Stimulated activated CD4-positive, alpha-beta T cell treated with anti-CD3 and anti-CD28 coated beads, Interleukin-2, amount 100 ng/mL, for 24 hours (primary cell): ENCODE results near the gene DDA1.

Source experiments
- DNase-seq, 2 donors: peaks; one replicate each; pipeline ENCODE4 v3.0.0-alpha.2; 2020

DDA1 gene

DNA sequence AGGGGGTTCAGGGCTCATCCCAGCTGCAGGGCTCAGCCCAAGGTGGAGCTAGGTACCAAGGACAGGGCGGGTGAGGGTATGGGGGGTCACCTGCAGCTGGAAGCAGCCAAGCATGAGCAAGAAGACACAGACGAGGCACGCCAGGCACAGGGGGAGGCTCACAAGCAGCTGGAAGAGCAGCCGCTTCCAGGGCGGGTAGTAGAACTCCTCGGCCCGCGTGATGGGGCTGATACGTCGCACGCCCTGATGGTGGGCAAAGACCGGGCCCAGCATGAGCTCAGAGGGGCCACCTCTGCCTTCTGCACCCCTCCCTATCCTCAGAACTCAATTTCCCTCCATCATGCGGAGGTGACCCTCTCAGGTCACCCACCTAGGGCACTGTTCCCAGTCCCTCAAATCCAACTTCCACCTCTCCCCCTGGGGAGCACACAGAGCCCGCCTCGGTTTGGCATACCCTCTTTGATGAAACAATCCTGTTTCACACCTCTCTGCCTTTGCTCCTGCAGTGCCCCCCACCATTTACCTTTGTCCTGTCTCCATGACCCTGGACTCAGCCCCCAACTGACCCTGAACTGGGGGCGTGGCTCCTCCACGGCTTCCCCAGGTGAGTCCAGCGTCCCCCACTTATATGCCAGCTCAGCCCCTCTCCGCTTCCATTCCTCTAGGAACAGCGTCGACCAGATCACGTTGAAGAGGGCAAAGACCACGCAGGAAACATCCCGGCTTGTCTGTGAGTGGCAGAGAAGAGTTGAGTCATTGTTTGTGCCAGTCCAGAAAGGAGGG lies 21.1 kb downstream of the DDA1 start:
- DNase-seq, result no peak

DNA sequence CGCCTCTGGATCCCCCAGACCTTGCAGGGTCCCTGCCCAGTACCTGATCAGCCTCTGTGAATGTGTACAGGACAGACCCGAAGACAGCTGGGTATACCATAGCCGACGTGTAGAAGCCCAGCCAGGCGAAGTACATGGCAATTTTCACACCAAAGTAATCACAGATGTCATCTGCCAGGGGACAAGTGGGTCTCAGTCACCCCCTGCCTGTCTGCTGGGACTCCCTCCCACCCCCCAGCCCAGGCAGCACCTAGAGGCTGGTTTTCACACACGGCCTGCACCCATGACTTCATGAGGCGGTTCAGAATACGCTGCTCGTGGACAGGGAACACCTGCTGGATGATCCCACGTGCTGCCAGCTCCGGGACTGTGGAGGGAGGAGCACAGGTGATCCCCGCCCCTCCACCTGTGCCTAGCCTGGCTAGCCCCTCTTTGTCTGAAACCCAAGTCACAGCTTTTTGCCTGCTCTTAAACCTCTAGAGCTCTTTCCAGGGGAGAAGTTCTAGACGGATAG lies 21.7 kb downstream of the DDA1 start:
- DNase-seq, result no peak

DNA sequence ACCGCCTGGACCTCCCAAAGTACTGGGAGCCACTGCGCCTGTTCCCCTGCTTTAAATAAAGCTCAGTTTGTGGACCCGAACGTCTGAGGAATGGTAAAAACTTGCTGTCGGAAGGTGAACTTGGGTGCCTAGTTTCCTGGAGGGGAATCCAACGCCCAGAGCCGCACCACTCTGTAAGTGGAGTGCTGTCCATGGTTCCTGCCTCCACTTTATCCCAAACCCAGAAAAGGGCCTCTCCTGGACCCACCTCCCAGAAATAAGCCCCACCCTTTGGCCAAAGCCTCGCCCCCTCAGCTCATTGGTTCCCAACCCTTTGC lies 23.0 kb downstream of the DDA1 start:
- no peak for DNase-seq

DNA sequence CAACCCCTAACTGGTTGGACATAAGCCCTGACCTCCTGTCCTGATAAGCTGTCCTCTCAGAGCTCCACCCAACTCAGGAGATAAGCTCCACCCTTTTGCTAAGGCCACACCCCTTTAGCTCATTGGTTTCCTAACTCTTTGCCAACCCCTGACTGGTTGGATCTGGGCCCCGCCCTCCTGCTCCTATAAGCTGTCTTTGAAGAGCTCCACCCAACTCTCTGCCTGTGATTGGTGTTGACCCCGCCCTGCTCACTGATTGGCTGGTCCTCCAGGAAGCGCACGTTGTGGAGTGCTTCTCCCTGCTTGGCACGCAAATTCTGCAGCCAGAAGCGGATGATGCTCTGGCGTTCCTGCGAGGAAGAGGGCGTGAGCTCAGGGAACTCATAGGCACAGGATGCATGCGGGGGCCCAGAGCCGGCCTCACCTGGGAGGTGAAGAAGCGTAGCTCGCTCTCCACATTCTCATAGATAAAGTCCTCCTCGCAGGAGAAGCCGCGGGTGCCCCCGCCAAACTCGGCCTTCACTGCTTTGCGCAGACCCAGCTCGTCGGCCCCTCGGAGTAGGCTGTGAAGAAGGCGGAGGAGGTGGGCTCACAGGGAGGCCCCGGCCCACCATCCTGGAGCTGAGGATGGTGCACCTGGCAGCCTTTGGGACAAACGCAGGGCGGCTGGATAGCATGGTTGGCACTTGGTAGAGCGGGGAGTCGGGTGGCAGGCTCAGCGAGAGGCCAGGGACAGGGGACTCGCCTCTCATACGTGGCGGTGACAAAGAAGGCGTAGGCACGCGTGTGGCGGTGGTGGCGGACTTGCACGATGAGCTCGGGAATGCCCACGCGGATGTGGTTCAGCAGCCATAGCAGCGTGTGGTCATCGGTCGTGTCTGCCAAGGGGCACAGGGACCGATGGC lies 23.6 kb downstream of the DDA1 start:
- DNase-seq, result peak; percentile 35 to 42

DNA sequence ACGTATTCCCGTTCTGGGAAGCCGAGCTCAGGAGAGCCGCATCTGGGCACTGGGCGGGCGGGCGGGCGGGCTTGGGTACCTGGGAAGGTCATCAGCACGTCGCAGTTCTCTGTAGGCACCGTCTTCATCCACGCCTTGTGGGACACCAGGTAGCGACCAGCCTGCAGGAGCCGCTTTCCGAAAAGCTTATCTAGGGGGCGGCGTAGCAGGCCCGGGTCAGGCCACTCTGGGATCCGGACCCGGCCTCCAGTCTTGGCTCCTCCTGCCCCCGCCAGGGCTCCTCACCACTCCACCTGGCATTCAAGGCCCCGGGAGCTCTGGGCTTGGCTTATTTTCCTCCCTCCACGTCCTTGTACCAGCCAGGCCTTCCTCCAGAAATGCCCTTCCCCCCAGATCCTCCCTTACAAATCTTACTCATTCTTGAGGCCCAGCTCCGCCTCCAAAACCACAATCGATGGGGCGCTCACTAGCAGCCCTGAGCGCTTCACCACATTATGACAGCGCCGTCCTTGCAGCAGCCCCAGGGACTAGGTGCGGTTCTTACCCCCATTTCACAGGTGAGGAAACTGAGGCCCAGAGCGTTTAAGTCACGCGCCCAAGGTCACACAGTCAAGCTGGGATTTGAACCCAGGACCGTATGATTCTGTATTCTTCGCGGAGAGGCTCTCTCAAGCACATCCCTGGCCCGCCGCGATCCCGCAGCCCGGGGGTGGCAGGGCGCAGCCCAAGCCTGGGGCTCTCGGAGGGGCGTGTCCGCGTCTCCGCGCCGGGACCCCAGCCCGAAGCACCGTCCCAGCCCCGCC lies 24.4 kb downstream of the DDA1 start:
- peak; percentile 79 to 81 for DNase-seq

DNA sequence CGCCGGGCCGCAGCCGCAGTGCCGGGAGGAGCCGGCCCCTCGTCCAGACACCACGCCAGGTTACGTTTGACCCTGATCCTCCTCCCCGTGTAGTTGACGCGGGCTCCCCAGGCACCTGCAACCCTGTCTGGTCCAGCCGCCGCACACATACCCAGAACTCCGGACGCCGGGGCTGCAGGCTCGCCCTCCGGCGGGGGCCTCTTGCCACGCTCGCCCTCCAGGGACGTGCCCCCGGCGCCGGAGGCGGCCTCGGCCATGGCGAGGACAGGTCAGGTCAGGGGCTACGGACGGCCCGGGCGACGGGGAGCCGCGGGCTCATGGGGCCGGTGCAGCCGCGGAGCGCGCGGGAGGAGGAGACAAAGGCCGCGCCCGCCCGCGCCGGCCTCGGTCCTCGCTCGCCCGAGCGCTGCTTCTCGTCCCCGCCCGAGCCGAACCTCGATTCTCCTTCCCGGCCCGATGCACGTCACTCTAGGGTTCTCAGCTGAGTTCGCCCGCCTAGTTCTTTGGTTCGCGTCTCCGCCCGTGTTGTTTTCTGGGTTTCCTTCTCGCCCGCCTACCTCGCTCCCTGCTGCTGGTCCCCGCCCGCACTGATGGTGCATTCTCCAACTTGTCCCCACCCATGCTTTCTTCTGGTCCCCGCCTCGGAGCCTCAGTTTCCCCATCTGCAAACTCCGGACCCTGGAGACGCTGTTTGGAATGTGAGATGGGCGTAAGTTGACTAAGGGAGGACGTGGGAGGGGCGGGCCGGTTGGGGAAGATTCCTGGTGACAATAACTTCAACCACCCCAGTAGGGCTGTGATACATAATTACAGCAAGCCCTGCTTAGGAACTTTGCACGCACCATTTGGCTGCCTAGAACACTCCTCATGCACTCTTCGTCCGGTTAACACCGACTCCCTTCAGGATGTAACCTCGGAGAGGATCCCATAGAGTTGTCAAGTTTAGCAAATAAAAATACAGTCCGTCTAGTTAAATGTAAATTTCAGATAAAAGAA lies 25.3 kb downstream of the DDA1 start, which contains the start of gene ANO8:
ANO8 (minus strand) TSS at position 442 of the 996 bp plus-strand sequence; CDS start at position 257, 185 bp downstream.
- peak; percentile 97 to 98 for DNase-seq

DNA sequence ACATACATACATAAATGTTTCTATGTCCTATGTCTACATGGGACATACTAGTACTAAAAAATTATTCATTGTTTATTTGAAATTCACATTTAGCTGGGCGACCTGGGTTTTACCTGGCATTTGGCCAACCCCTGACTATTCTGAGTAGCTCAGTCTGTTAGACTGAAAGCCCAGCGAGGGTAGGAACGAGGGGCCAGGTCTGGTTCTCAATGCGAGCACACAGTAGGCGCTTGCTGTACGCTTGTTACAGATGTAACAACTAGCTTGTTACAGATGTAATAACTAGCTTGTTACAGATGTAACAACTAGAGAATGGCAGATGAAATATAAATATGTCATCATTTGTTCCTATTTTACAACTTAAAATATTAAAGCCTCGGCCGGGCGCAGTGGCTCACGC lies 26.2 kb downstream of the DDA1 start:
- DNase-seq, result no peak

DNA sequence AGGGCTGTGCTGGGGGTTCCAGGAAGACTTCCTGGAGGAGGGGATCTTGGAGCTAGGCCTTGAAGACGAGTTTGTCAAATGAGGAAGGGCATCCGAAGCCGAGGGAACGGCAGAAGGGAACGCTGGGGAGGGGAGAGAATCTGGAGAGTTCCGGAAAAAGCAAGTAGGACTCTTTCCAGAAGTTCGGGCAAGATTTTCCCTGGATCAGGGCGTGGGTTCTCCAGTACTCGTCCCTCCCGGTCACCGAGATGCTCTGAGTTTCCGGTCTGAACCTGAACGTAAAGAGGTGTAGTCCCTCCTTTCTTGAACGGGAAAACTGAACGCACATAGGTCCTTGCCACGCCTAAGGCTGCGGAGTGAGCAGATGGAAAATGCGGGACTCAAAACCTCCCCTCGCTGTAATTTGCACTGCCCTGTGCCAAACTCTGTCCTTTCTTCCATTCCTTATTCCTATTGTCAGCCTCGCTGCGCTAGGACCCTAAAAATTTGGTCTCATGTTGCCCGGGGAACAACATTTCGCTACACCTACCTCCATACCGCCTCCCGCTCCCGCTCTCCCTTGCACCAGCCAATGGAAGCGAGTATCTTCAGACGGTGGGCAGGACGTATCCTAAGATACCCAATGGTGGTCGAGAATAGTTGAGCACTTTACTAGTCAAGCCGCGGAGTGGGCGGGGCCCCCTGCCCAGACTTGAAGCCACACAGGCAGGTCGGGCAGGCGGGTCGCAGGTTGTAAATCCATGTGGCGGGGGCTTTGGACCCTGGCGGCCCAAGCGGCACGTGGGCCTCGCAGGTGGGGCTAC lies 27.7 kb downstream of the DDA1 start, which contains the start of gene GTPBP3:
GTPBP3 (plus strand) TSS at position 682 of the 803 bp plus-strand sequence; CDS start at position 741, 59 bp downstream.
- DNase-seq, result peak; percentile 97 to 98

DNA sequence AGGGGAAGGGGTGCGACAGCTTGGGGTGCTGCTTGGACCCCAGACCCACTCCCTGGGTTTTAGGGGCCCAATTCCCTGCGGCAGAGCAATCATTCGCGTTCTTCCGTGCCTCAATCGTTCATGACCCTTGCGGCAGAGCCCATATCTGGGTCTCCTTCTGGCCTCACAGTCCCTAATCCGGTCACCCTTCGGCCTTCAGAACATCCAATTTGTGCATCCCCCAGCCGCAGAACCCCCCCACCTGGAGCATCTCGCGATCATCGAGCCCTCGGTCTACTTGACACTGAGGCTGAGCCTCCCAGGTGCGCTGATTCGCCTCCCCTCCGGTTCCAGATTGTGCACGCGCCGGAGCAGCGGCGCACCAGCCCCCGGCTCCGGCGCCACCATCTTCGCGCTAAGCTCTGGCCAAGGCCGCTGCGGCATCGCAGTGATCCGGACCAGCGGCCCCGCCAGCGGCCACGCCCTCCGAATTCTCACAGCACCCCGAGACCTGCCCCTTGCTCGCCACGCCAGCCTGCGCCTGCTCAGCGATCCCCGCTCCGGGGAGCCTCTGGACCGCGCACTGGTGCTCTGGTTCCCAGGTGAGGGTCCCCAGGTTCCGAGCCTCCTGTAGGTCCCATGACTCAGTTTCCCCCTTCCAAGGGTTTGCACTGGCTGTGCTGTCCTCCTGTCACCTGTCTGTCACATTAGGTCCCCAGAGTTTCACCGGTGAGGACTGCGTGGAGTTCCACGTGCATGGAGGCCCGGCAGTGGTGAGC lies 28.5 kb downstream of the DDA1 start:
- DNase-seq, result peak; percentile 41 to 67

DNA sequence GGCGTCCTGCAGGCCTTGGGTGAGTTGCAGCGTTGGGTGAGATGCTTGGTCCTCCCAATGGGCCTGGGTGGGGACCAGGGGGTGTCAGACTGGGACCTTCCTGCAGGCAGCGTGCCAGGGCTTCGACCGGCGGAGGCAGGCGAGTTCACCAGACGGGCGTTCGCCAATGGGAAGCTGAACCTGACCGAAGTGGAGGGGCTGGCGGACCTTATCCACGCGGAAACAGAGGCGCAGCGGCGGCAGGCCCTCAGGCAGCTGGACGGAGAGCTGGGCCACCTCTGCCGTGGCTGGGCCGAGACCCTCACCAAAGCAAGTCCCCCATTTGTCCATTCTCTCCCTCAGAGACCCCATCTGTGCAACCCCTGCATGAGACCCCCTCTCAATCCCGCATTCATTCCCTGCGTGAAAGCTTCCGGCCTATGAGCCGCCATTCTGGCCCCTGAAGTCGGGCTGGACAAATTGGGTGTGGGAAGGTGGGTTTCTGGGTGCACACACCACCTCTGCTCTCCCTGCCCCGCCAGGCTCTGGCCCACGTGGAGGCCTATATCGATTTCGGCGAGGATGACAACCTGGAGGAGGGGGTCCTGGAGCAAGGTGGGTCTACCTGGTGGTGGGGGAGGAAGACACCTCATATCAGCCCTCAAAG lies 29.2 kb downstream of the DDA1 start:
- no peak for DNase-seq

DNA sequence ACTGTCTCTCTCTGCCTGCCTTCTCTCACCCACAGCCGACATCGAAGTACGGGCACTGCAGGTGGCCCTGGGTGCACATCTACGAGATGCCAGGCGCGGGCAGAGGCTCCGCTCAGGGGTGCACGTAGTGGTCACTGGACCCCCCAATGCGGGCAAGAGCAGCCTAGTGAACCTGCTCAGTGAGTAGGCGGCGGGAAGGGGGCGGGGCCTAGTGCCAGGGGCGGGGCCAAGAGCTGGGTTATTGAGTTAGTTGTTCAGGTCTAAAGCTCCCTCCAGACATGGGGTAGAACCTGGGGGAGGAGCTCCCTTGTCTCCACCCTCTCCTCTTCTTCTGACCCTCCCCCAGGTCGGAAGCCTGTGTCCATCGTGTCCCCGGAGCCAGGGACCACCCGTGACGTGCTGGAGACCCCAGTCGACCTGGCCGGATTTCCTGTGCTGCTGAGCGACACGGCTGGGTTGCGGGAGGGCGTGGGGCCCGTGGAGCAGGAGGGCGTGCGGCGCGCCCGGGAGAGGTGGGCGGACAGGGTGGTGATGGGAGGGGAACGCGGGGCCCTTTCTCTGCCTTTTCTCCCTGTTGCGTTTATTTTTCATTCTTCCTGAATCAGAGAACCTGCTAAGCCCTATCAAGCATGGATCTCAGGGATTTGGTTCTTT lies 29.9 kb downstream of the DDA1 start:
- DNase-seq, result peak; percentile 54 to 72

DNA sequence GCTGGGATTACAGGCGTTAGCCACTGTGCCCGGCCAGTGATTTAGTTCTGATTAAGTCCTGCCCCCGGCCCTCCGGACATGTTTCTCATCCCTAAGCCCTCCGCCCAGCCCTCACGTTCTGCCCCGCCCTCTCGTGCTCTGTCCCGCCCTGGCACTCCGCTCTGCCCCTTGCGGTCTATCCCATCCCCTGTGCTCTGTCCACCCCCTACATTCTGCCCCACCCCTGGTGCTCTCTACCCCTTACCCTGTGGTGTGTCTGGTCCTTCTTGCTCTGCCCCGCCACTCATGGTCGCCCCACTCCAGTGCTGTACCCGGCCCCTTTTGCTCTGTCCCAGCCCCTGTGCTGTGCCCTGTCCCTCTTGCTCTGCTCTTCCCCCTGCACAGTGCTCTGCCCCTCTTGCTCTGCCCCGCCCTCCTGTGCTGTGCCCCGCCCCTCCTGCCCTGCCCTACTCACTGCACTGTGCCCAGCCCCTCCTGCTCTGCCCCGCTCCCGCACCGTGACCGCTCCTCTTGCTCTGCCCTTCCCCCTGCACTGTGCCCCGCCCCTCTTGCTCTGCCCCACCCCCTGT lies 31.0 kb downstream of the DDA1 start:
- no peak for DNase-seq

DNA sequence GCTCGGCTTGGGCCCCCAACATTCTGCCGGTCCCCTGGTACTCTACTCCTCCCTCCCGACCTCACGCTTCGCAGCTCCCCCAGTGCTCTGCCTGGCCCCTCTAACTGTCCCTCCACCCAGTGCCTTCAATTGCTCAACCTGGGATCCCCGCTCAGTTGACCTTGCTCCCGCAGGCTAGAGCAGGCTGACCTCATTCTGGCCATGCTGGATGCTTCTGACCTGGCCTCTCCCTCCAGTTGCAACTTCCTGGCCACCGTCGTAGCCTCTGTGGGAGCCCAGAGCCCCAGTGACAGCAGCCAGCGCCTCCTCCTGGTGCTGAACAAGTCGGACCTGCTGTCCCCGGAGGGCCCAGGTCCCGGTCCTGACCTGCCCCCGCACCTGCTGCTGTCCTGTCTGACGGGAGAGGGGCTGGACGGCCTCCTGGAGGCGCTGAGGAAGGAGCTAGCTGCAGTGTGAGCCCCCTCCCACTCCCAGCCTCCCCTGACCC lies 31.6 kb downstream of the DDA1 start:
- no peak for DNase-seq

DNA sequence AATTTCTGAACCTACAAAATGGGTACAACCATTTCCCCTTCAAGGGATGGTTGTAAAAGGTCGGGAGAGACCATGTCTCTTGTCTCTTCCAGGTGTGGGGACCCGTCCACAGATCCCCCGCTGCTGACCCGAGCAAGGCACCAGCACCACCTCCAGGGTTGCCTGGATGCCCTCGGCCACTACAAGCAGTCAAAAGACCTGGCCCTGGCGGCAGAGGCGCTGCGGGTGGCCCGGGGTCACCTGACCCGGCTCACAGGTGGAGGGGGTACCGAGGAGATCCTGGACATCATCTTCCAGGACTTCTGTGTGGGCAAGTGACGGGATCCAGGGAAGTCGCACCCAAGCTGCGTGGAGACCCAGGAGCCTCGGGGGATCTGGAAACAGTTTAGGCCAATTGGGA lies 32.0 kb downstream of the DDA1 start:
- no peak for DNase-seq

DNA sequence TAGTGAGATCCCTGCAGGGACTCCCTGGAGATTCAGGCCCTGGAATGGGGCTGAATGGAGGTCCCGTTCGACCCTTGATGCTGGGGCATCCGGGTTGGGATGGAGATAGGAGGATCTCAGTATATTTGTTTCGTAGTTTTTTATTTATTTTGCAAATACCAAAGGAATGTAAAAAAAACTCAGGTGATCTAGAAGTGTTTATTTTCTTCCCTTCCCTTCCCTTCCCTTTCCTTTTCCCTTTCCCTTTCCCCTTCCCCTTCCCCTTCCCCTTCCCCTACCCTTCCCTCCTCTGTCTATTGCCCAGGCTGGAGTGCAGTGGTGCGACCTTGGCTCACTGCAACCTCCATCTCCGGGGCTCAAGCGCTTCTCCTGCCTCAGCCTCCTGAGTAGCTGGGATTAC lies 32.5 kb downstream of the DDA1 start:
- no peak for DNase-seq

DNA sequence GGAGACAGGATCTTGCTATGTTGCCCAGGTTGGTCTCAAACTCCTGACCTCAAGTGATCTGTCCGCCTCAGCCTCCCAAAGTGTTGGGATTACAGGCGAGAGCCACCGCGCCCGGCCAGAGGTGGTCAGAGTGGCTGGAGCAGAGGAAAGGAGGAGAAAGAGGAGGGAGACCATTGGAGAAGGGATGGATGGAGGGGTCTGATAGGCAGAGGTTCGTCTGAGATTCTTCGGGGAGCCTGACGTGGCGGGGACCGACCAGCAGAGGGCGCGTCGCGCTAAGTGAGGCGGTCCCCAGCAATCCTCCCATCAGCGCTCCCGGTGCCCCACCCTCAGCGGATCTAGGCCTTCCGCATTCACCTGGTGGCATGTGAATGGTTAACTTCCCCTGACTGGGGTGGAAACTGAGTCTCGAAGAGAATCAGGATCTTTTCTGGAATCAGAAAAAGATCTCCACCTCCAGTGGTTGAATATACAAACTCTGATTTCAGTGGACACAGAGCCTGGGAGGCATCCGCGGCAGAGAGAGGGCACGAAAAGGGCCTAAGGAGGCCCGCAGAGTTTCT lies 36.8 kb downstream of the DDA1 start:
- DNase-seq, result peak; percentile 85 to 88

DNA sequence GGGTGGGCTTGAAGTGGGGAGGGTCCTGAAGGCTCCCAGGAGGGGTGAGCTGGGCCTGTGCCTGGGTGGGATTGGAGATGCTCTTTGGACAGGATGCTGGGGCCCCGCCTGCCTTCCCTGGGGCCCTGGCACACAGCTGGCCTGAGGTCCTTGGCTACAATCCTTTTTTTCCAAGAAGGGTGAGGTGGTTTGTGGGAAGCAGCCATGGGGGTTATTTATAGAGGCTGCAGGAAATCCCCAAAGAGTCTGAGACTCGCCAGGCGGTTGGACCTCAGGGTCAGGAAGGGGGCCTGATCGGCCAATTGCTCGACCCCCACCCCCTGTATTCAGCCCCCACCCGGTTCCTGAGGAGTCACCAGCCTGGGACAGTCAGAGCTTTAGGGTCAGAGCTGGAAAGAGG lies 38.0 kb downstream of the DDA1 start:
- DNase-seq, result no peak

DNA sequence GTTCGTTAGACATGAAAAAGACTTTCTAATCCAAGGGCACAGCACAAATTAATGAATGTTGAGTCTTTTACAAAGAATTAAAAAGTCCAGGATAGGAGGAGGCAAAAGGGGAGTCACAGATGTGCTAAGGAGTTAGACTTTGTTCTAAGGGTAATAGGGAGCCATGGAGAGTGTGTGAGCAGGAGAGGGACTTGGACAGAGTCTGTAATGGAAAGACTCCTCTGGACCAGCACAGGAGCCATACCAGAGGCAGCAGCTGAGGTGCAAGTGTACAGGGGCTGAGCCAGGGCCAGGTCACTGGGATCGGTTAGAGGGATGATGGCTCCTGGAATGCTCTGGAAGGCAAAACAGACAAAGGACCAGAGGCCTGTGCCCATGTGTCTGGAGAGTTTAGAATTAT lies 38.5 kb downstream of the DDA1 start:
- DNase-seq, result no peak
